Activated CD8-positive, alpha-beta memory T cell treated with anti-CD3 and anti-CD28 coated beads for 48 hours (primary cell): ENCODE data around the gene BANF1.
"Not testable (repeated sequence)": the region's sequence is repeated elsewhere in the genome, so short reads cannot be mapped to it uniquely, and the experiment has no call there.

Experiments
- DNase-seq, 3 experiments: peaks; one replicate each; pipeline ENCODE4 v3.0.0-alpha.2; 2020; ENCODE audit warnings: low read depth in 2 of 3, low spot score in 2 of 3

The BANF1 gene

DNA sequence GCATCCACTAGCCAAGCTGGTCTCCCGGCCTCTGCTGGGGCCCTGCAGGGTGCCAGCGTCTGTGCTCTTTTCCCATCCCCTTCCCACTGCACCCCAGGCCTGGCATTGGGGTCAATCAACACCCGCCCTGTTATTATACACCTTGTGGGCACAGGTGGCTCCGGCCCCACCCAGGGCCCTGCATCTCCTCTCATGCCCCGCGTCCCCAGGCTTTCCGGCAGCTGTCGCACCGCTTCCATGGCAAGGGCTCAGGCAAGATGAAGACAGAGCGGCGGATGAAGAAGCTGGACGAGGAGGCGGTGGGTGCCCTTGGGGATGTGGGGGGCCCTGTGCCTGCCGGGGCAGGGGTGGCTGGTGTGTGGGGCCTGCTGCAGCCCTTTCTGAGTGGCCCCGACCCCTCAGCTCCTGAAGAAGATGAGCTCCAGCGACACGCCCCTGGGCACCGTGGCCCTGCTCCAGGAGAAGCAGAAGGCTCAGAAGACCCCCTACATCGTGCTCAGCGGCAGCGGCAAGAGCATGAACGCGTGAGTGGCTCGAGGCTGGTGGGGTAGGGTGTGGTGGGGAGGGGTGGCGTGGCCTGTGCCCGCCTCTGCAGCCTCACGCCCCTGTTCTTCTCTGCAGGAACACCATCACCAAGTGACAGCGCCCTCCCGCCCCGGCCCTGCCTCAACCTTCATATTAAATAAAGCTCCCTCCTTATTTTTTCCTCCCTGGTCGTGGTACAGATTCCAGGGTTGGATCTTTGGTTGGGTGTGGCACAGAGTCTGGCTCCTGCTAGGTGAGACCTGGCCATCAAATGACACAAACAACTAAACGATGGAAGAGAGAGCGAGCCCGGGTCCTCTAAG is 23.7 kb upstream of the BANF1 start:
- DNase-seq: no peak

DNA sequence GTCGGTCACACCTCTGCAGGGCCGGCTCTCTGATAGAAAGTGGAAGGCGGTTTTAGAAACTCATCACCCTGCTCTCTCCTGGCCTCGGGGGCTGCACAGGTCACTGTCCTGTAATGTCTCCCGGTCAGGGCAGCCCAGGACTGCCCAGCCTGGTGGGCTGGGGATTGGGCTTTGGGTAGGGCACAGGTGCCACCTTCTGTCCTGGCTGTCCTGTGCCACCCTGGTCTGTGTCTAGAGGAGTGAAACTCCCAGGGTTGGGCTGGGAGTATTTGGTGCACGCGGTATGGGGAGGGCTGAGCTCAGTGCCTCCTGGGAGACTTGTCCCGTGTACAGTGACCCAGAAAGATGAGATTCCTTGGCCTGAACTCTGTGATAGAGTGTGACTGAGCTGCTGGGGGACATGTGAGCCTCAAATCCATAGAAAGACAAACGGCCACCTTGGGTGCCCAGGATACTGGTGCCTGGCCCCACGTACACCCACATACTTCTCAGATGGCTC is 23.0 kb upstream of the BANF1 start:
- DNase-seq: no peak

DNA sequence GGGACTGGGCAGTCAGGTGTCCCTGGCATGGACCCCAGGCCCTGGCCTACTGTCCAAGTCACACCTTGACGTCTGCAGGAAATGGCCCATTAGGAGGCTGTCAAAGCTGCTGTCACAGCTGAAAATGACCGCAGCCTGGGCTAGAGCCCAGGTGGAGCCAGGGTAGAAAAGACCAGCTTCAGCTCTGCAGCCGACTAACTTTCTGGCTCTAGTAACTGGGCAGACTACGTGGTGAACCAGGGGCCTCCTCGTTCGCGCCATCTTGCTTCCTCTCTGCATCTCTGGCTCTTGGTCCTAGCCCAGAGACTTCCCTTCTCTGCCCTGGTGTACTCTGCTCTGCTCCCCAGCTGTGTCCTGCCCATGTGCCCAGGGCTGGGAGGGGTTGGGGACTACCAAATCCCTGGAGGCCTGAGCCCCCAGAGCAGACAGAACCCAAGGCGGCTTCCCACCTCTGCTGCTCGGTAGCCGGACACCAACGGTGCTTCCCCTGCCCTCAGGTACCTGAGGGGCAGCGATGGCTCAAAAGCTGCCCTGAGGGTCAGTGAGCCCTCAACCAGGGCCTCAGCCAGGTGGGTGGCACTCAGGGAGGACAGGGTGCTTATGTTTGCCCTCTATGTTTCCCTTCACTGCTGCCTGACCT is 21.1 kb upstream of the BANF1 start:
- no peak for DNase-seq

DNA sequence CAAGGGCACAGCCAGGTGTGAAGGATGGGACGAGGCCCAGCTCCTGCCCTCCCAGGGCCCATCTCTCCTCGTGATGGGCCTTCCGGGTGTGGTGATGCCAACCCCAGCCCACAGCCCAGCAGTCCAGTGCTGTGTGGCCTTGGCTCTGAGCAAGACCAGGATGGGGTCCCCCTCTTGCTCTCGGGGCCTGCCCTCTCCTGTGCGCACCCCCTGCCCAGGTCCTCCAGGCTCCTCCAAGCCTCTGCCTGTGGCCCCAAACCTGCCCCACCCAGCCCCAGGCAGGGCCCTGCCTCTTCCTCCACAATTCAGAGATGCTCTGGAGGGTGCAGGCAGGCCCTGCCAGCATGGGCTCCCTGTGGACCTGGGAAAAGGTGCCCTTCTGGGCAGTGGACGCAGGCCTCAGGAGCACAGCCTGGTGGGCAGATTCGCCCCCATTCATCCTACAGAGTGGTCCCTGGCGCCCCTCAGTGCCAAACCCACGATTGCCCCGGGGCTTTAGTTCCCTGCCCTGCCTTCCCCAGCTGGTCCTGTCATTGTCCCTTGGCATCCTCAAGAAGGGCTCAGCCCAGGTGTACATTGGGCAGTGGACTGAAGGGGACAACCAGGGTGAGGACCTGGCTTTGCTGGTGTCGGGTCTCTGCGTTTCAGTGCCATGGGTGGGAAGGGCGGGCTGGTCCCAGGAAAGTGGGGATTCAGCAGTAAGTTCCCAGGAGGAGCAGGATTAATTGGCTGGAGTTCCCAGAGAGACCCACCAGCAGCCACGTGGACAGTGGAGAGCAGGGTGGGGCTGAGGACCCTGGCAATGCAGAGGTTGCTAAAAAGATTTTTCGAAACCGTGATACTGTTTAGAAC is 20.1 kb upstream of the BANF1 start:
- DNase-seq: no peak

DNA sequence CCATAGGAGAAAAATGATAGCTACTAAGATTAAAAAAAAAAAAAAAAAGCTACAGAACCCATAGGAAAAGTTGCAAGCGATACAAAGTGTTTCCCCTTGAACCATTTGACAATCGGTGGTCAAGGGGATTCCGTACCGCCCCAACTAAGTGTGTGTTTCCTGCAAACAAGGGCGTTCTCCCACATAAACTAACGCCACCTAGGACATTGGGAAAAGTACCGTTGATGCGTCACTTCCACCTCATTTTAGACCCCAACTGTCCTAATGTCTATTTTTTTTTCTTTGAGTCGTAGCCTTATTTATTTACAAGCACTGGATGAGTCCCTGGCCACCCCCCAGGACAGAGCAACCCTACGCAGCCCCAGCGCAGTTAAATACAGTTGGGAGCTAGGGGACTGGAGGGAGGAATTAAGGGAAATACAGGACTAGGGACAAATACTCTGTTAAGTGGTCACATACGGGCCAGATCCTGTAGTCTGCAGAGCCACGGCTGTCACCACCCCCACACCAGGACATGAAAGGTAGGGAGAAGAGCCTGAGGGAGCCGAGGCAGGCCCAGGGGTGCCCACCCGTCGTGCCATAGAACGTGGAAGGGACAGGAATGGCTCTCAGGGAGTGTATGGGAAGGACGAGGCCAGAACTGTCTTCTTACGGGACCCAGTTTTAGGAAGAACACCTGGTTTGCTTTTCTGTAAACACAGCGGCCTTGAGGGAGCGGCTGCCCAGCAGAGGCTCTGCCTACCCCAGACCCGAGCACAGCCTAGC is 19.3 kb upstream of the BANF1 start:
- no peak for DNase-seq

DNA sequence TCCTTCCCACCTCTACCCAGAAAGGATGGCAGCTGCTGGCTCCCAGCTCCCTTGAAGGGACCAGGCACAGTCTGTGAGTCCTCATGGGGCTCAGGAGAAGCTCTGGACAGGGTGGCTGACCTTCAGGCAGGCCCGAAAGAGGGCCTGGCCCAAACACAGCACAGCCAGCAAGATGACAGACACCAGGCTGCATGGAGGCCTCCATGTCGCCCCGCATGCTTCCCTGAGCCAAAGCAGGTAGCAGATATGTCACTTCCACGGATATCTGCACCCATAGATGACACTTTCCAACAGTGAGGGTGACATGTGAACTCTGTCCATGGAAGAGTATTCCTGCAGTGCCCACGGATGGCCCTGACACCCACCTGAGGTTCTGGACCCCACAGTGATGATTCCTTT is 18.7 kb upstream of the BANF1 start:
- DNase-seq: no peak

DNA sequence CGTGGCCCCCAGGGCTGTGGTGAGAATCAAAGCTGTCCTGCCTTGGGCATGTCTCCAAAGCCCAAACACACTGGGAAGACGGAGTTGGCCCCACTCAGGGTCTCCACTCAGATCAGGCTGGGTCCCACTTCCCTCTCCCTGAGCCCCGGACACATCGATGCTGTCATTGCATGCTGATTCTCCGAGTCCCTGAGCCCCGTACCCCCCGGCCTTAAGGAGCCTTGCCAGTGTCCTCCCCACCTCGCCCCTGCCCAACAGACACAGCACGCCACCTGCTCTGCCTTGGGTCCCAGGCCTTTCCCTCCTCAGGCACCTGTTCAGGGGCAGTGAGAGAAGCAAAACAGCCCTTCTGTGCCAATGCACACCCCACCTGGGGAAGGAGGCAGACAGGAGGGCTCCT is 15.0 kb upstream of the BANF1 start:
- DNase-seq: no peak

DNA sequence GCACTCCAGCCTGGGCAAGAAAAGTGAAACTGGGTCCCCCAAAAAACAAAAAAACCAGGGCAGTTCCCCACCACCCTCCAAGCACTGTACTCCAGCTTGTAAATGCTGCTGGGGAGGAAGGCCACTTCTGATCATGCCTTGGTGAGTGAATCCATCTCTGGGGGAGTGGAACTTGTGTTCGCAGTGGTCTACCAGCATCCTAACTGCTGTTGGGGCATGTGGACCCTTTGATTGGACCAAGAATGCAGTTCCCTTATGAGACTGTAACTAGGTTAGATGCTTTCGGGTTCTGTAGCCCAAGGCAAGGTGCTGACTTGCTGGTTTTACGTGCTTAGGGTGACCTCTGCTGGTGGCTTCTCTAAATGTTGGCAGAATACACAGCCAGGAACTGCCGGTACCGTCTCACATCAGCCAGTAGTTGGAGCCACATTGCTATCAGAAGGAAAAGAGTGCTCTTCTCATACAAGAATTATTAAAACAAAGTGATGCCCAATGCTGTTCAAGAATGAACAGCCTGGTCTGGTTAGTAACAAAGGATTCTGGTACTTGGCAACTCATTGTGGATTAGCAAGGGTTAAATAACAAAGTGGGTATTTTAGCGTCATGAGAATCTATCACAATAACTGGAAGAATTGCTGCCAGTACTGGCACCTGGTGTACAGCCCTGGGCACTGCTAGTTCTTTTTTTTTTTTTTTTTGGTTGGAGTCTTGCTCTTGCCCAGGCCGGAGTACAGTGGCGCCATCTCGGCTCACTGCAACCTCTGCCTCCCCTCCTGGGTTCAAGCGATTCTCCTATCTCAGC is 13.3 kb upstream of the BANF1 start:
- peak; percentile 67 to 70 (median 68) for DNase-seq

DNA sequence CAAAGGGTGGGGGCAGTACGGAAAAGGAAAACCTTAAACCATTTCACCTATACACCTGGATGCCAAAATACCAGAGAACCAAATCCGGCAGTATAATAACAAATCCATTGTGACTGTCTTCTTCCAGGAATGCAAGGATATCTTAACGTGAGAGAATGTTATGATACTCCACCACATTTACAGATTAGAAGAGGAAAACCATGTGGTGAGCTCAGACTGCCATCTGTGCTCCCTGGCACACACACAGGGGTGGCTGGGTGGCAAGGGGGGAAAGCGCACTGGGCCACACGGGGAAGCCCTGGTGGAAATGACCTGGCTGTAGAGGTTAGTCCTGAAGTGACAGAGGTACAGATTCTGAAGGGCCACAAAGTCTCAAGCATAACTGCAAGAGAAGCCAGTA is 10.2 kb upstream of the BANF1 start:
- no peak for DNase-seq

DNA sequence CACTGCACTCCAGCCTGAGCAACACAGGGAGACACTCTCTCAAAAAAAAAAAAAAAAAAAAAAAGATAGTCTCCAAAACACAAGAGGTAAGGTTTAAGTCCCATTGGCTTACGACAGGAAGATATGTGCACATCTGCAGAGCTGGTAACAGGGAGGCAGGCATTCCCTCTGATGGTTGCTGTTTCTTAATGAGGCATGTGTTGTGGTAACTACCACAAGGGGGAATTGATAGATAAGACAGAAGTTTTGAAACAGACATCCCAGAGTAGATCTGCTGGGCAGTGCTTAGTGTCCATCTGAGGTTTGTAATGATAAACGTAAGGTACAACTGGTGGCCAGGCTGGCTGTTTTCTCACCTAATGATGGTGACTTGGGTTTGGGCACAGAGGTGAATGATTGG is 5.0 kb upstream of the BANF1 start:
- no peak for DNase-seq

DNA sequence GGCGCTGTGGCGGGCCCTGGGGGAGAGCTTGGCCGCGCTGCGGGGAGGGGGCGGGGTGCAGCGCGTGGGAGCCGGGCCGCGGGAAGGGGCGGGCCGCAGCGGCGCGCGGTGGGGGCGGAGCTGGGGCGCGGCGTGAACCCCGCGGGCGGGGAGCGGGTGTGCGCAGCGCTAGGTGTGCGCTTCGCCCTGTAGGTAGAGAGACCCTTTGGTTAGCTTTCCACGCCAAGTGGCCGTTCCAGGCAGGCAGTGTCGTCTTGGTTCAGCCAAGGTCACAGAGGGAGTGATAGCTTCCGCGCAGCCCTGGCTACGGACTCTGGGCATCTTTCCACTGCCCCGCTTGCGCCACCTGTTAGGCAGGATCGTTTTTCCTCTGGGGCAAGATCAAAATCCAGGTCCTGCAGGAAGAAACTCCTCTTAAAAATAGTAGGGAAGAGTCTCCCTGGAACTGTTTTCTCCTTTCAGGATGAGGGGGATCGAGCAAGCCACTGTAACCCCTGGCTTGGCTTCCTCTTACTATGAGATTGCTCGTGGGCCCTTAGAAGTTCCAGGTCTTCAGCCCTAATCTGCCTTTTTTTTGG is 434 bp downstream of the BANF1 start:
- no peak for DNase-seq

DNA sequence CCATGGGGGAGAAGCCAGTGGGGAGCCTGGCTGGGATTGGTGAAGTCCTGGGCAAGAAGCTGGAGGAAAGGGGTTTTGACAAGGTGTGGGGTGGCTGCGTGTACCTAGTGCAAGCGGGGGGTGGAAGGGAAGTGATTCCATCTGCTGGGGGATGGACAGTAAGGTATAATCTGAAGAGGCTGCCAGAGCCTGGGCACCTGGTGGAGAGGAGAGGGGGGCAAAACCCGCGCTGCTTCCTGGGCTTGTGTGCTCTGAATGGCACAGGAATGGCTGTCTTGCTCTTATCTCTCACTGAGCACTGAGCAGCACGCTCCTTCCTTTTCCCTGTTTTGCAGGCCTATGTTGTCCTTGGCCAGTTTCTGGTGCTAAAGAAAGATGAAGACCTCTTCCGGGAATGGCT is 988 bp downstream of the BANF1 start:
- no peak for DNase-seq

DNA sequence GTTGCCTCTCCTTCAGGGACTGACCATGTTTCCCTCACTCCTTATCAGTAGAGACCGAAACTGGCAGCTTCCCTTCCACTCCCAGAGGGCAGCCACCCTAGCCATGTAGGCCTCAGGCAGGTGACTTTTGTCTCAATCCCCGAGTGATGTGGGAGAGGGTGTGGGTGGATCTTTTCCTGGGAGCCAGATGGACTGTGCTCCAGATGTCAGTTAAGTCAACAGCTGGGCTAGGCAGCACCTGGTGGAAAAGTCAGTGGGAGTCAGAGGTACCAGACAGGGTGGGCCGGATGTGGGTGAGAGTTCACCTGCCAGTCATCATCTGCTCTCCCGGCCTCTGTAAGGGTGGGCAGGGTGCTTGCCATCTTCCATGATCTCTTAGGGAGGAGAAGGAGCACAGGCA is 1.9 kb downstream of the BANF1 start:
- DNase-seq: no peak

DNA sequence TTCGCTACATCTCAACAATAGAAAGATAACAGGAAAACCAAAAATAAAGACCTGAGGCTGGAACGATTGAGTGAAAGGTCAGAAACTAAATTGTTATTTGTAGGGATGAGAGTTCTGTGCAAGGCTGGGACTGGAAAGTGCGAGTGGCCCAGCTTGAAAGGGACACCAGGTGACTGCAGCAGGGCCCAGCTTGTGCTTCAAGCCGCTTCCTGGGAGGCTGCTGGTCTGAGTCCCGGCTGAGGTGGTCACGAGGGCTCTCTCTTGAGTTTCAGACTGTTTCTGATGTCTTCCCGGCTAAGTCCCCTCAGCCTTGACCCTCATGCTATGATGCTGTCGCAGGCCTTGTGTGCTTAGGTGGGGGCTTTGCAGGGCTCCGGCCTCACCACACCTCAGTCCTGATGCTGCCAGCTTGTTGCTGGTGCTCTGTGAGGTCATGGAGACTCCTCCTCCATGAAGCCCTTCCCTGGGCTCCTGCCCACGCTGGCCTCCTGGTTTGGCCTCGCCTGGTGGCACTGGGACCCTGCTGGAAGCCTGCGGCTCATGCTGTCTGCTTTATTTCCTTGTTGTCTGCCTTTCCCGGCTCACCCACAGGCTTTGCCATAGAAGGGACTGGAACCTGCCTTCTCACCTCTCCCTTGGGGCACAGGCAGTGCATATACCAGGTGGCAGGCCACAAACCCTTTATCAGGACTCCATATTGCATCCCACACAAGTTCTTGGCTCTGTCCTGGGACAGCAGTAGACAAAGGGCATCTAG is 4.0 kb downstream of the BANF1 start:
- no peak for DNase-seq

DNA sequence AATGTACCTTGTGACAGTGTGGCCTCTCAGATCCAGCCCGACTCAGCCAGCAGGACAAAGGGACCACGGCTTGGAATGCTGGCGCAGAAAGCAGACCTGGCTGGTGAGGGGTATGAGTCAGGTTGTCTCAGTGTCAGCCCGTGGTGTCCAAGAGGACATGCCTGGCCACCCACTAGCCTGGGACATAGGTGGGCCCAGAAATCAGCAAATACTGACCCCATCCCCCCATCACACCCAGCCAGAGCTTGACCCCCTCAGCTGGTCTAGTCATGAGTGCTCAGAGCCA is 4.5 kb downstream of the BANF1 start:
- no peak for DNase-seq

DNA sequence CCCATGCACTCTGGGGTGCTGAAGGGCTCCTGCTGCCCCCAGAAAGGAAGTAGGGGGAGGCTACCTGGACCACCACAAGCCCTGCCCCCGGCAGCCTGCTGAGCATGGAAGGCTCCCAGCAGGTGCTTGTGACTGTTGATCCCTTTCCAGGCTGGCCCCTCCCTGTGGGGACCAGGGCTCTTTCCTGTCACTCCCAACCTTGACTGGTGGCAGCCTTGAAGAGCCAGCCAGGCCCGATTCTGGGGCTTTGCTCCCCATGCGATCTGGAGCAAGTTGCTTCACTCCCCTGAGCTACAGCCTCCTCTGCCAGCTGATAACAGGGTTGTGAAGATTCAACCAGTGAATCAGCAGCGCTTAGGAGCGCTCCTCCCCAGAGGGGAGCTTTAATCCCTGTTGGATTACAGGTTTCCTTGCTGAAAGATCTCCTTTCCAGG is 4.9 kb downstream of the BANF1 start:
- no peak for DNase-seq

DNA sequence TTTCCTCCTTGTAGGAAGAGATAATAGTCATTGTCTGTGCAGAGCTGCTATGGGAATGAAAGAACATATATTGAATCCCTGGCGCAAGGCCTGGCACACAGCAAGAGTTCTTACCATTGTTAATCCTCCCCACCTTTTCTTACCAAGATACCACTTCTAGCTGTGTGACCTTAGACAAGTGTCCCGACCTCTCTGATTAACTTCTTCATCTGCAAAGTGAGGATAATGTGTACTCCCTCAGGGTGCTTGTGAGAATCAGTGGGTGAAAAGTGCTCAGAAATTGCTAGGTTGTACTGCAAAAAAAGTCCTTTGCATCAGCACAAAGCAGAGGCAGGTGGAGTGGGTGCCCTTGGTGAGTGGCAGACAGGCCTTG is 5.8 kb downstream of the BANF1 start:
- no peak for DNase-seq

DNA sequence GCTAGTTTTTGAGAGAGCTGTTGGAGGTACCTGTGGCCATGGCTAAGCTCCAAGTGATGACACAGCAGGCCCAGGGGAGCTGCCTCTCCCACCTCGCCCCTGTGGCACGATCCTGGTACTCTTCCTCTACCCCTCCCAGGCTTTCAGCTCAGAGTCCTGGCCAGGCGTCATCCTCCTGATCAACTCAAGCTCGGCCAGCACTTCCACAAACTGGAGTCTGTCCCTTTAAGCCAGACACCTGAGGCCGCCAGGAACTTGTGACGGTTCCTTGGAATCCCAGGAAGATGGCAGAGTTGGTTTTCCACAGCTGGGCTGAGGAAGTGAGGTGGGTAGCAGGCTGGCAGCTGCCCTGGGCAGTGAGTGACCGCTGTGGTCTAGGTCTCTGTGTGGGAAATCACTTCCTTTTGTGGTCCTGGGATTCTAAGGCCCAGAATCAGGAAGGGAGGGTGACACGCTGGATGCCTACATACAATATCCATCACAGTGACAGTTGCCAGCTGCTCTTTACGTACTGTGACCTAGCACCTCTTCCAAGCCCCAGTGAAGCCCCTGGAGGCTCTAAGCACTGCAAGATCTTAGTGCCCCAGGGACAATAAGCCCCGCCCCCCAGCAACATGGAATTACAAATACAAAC is 6.3 kb downstream of the BANF1 start:
- DNase-seq: no peak

DNA sequence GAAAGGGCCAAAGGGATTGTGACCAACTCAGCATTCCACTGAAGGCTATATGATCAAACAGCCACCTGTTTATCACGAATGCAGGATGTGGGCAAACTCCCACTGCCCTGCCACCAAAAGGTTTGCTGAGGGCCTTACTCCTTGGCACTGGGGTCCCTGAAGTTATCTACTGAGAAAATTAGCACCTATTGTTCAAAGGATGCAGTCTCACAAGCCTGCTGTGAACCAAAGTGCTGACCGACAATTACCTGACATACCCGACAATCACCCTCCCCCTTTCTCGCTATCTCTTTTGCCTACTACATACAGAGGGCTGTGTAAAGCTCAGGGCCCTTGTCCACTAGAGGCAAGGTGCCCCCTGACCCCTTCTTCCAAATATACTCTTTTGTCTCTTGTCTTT is 7.7 kb downstream of the BANF1 start:
- DNase-seq: not testable (repeated sequence)
